CD4-positive, alpha-beta T cell treated with Interleukin-10 for 1 hour (primary cell): Measurements from ENCODE around the gene LIF.
"Not testable (repeated sequence)": the region's sequence is repeated elsewhere in the genome, so short reads cannot be mapped to it uniquely, and the experiment has no call there.

Experiments
- DNase-seq: peaks from one replicate; pipeline ENCODE4 v3.0.0-alpha.2; 2020

Gene LIF

GRCh38 chr22:30241576-30242371 is 4.8 kb downstream of the LIF start:
- DNase-seq = no peak

- DNase-seq = no peak
These were observed 5.8 kb downstream of the LIF start for GRCh38 chr22:30240541-30241417.

GRCh38 chr22:30239488-30240405 is 6.8 kb downstream of the LIF start:
- no peak for DNase-seq

- no peak for DNase-seq
These were observed 7.7 kb downstream of the LIF start for GRCh38 chr22:30238661-30239487.

- DNase-seq = no peak
These were observed 8.4 kb downstream of the LIF start for GRCh38 chr22:30238136-30238535.

GRCh38 chr22:30236875-30237274 is 9.7 kb downstream of the LIF start:
- DNase-seq = no peak

- DNase-seq = no peak
These were observed 10.8 kb downstream of the LIF start for GRCh38 chr22:30235687-30236170.

- DNase-seq = no peak
These were observed 11.6 kb downstream of the LIF start for GRCh38 chr22:30234786-30235470.

GRCh38 chr22:30234325-30234724 is 12.2 kb downstream of the LIF start:
- not testable (repeated sequence) for DNase-seq

- no peak for DNase-seq
These were observed 13.0 kb downstream of the LIF start for GRCh38 chr22:30233582-30233981.

GRCh38 chr22:30232716-30233218 is 13.8 kb downstream of the LIF start:
- DNase-seq = no peak

- no peak for DNase-seq
These were observed 15.6 kb downstream of the LIF start for GRCh38 chr22:30230787-30231461.

GRCh38 chr22:30230330-30230729 is 16.2 kb downstream of the LIF start:
- no peak for DNase-seq

GRCh38 chr22:30228509-30229359 is 17.8 kb downstream of the LIF start:
- no peak for DNase-seq

- DNase-seq = no peak
These were observed 18.9 kb downstream of the LIF start for GRCh38 chr22:30227438-30228228.

- DNase-seq = no peak
These were observed 20.2 kb downstream of the LIF start for GRCh38 chr22:30226192-30226832.

GRCh38 chr22:30225220-30225927 is 21.2 kb downstream of the LIF start:
- no peak for DNase-seq
